Transverse colon (tissue), 3 donors: Measurements from ENCODE around the gene FARP1.
A peak's percentile ranks its signal among the peaks of the same experiment; 100 is the strongest.

Source experiments
- POLR2A ChIP-seq: fragments of 450-650 bp; IDR thresholded peaks from one replicate; pipeline ENCODE4 v1.6.1; 2016; ENCODE audit warnings: antibody characterized with exemption, mild to moderate bottlenecking, moderate library complexity
- TF ChIP-seq, protein P1 (sequence below), 5 experiments: fragments of 200-600 bp in 3 of 5; fragments of 450-650 bp in 2 of 5; sonication (generic) in 3 of 5; IDR thresholded peaks; 1 replicate in 2 of 5; 2 replicates in 3 of 5; pipeline ENCODE4 v1.5.1; 2016 to 2017; ENCODE audit warnings: antibody characterized with exemption in 5 of 5, inconsistent platforms in 3 of 5, mild to moderate bottlenecking in 2 of 5, moderate library complexity in 1 of 5

GRCh38 chr13:98142380-98143156 is at the start of gene FARP1:
- TF ChIP-seq, protein P1, sequence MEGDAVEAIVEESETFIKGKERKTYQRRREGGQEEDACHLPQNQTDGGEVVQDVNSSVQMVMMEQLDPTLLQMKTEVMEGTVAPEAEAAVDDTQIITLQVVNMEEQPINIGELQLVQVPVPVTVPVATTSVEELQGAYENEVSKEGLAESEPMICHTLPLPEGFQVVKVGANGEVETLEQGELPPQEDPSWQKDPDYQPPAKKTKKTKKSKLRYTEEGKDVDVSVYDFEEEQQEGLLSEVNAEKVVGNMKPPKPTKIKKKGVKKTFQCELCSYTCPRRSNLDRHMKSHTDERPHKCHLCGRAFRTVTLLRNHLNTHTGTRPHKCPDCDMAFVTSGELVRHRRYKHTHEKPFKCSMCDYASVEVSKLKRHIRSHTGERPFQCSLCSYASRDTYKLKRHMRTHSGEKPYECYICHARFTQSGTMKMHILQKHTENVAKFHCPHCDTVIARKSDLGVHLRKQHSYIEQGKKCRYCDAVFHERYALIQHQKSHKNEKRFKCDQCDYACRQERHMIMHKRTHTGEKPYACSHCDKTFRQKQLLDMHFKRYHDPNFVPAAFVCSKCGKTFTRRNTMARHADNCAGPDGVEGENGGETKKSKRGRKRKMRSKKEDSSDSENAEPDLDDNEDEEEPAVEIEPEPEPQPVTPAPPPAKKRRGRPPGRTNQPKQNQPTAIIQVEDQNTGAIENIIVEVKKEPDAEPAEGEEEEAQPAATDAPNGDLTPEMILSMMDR (IDR thresholded peaks at IDR 0.05): peak in 2 of 5 experiments; percentile 30 to 38
- peak; percentile 32 for TF ChIP-seq POLR2A
